ENCODE data around the gene CENPP.

Gene CENPP

GRCh38 chr9:92603100-92603499, 277.3 kb downstream of the CENPP start:
- no peak for DNase-seq

DNA sequence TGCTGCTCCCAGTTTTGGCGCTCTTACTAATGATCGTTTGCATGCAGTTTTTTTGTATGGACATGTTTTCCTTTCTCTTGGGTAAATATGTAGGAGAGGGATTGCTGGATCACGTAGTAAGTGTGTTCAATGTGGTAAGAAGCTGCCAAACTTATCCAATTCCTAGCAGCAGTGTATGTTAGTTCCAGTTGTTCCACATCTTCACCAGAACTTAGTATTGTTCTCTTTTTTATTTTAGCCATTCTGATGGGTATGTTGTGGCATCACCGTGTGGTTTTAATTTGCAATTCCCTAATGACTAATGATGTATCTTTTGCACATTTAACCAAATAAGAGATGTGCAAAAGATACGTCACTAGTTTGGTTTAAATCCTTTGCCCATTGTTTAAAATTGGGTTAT, 278.2 kb downstream of the CENPP start:
- DNase-seq: no peak

GRCh38 chr9:92605224-92605623, 279.5 kb downstream of the CENPP start:
- no peak for DNase-seq

DNA sequence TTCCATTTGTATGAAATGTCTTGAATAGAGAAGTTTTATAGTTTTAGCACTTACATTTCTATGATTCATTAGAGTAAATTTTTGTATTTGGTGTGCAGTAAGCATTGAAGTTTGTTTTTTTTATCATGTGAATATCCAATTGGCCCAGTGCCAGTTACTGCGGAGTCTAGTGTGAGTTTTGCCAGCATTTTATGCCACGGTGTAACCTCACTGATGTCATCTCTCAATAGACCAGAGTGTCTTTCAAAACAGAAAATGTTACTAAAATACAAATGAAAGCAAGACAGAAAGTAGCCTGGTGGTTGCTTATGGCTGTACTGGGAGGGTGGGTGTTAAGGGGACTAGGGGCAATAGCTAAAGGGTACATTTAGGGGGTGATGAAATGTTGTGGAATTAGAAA, 281.3 kb downstream of the CENPP start:
- DNase-seq: no peak

- peak; percentile 17 for DNase-seq
Measured at GRCh38 chr9:92607773-92608172, 282.0 kb downstream of the CENPP start.

DNA sequence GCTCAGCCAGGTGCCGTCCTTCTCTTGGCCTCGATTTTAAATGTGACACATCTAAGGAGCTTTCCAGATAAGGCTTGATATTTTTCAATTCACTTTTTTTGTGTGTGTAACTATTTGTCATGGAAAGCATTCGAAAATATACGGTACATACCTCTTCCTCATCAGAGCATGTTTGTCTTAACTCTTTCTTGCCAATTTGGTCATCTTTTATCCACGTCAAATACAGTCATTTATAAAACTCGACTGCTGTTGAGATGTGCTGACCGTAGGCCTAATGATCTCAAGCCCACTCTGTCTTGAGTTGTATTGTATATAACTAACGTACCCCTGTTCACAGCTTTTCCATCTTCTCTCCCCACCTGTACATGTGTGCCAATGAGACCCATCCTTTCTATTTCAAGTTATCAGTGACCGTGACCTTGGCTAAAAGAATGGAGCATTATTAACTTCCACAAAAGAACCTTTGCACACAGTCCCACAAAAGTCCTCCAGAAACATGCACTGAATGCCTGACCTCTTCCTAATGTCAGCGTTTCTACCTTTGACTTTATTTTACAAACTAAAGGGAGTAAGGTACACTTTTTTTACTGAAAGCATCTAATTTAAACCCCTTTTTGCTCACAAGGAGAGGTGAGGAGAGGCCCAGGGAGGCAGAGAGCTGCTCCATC, 282.6 kb downstream of the CENPP start:
- no peak for DNase-seq

- DNase-seq: peak; percentile 12
Measured at GRCh38 chr9:92608909-92609445, 283.2 kb downstream of the CENPP start.

- DNase-seq: no peak
Measured at GRCh38 chr9:92610470-92611420, 285.0 kb downstream of the CENPP start.

- no peak for DNase-seq
Measured at GRCh38 chr9:92611621-92612285, 286.0 kb downstream of the CENPP start.

- no peak for DNase-seq
Measured at GRCh38 chr9:92612292-92612691, 286.5 kb downstream of the CENPP start.

GRCh38 chr9:92612816-92613215, 287.1 kb downstream of the CENPP start:
- no peak for DNase-seq

DNA sequence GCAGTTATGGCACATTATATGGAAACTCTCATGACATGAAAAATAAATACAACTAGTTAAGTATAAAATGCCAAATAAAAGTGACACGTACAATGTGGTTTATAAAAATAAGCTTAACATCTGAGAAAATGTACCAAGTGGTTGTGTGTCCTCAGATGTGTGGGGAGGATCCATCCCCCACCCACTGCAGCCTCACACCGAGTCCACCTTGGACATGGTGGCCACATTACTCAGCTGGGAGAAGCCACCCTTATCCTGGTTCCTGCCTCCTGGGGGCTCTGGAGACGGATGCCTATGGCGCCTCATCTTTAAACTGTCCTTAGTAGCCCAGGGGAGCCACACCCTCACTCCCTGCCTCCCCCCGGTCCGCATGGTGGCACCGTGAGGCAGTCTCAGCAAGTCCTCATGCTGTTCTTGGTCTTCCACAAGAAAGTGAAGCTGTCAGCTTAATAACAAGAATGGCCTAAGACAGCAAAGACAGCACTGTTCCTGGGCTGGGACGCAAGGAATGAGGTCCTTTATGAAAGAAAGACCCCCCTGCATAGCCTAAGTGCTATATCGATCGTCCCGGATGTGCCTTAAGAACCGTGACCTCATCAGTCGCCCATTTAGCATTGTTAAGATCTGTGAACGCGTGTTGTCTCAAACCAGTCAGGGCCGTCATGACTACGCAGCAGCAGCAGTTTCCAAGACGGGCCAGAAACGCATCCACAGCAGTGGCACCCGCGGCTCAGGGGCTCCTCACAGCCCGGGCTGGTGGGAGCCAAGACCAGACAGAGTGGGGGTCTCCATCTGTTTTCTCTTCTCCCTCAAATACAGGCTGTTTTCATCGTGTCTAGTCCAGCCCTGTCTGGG, 287.7 kb downstream of the CENPP start:
- no peak for DNase-seq

DNA sequence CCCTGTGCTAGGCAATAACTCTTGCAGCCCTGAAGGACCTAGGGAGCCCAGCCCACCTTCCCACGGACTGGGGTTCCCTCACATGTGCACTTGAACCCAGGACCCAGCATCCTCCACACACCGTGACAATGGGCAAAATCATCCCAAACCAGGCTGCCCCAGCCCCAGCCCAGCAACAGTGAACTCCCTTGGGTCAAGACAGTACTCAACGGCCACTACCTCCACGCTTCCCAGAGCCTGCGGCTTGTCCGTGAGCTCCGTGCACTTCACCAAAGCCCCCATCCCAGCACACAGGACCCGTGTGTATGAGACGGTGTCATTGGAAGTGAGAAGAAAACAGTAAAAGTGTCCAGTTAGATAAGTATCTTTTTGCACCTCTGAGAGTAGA, 288.4 kb downstream of the CENPP start:
- DNase-seq: no peak

DNA sequence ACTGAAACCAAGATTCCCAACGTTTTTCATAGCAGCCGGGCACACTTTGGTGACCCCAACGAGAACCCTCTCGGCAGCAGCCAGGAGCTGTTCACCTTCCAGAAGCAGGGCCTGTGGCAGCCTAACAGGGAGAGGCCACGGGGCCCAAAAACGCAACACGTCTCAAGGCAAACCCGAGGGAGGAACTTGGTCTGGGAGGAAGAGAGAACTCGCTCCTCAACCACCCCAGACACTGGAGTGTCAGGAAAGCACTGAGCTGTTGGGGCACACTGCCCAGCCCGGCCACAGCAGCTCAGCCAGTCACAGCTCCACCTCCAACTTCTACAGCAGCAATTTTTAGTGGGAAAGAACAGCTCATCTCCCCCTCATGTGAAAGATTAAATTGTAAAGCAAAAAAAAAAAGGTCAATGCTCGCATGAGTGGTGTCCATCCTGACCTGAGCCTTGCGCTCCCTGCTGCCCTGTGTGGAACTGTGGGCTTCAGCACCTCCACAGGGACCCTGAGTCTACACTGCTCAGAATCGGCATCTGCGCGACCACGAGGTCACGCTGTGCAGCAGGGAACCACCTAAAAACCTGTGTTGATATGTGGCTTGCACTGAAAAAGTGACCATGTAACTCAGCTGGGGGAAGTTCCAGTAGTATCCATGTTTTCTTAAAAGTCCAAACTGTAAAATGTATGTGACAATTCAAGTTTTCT, 289.2 kb downstream of the CENPP start:
- DNase-seq: no peak

DNA sequence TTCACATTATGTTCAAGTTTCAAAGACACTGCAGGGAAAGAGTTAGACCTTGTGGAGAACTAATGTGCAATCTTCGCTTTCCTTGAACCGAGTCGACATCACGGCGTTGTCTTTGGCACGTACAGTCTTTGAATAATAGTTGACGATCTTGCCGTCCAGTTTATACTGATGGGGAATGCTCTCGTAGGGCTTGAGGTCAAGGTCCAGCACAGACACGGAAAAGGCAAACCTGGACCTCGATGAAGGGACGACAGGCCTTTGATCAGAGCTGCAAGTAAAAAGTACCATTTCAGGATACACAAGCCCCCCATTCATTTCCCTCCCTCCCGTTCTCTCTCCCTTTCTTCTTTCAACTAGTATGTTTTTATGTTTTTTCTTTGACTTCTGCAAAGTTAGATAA, 290.0 kb downstream of the CENPP start:
- DNase-seq: no peak

DNA sequence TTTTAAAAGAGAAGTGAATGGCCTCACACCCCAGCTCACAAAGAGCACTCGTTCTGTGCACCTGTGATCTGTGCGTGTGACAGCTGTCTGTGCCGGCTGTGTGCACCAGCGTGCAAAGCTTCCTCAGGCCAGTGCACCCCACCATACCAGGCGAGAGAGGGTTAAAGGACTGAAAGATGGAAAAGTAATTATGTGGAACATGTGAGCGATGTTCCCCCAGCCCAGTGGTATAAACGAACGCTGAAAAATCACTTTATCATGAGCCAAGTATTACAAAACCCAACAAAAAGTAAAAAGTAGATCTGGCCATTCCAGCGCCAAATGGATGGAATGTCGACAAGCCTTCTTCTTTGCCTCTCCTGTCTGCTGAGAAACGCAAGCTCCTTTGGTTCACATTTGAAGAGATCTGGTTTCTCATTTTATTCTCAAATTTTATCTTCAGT, 290.5 kb downstream of the CENPP start:
- no peak for DNase-seq

- no peak for DNase-seq
Measured at GRCh38 chr9:92616655-92617111, 290.9 kb downstream of the CENPP start.

- no peak for DNase-seq
Measured at GRCh38 chr9:92617195-92617813, 291.6 kb downstream of the CENPP start.

- no peak for DNase-seq
Measured at GRCh38 chr9:92617951-92618510, 292.3 kb downstream of the CENPP start.

DNA sequence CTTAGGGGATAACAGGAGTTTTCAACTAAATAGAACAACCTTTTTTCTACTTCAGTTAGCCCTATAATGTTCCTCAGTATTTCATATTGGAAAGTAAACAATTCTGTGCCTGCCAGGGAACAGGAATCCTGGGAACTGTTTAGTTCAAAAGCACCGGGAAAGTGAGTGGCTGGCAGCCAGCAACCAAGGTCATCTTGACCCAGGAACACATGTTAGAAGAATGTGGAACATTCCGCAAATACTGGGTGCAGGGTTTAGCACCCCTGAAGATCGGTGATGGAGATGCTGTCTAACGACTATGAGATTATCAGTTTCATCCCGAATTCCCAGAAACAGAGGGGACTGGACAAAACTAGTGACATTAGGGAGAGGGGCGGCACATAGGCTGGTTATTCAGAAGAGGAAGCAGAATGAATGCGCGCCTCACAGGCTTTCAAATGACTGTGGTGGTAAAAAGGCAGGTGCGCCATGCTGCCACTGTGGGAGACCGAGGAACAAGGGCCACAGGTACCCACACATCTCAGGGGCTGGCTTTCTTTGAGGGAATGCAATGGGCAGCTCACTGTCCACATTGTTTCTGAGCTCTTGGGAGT, 293.0 kb downstream of the CENPP start:
- DNase-seq: no peak

All from NCI-H1436 treated with DMSO at 0.1 percent for 48 hours (cell line).